IPS-NIHi7 (cell line): ENCODE measurements around the gene PPIL1.

Source experiments
- DNase-seq: peaks from one replicate; pipeline ENCODE4 v3.0.0; 2012; ENCODE audit warnings: mixed read lengths; ENCODE audit errors: extremely low spot score

The PPIL1 gene

DNA sequence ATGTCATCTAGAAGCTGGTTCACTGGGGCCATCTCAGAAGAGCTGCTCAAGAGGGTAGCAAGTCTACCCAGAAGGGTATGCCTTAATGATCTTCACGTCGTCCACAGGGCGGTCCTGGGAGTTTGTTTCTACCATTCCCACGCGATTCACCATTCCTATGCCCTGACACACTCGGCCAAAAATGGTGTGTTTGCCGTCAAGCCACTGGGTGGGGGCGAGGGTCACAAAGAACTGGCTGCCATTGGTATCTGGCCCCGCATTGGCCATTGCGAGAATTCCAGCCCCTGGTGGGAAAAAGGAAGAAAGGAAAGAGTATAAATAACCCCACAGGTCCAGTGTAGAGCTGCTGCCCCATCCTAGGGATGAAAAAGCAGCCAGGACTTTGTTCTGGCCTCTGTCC is 18.9 kb downstream of the PPIL1 start:
- DNase-seq = no peak

DNA sequence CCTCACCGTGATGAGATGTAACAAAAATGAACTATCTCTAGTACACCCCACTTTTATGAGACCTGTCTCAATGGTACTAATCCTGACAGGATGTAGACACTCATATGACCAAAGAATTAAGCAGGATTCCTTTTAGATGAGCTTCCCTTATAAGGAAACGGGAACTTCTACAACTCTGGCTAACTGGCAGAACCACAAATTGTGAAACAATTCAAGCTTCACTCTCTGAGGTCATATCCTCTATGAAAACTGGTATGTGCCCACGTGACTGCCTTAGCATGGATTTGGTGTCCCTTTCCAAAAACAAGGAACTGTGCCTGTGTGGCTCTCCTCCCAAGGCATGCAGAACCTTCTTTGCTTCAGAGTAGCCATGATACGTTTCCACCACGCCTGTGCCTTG is 21.3 kb downstream of the PPIL1 start:
- DNase-seq = no peak

DNA sequence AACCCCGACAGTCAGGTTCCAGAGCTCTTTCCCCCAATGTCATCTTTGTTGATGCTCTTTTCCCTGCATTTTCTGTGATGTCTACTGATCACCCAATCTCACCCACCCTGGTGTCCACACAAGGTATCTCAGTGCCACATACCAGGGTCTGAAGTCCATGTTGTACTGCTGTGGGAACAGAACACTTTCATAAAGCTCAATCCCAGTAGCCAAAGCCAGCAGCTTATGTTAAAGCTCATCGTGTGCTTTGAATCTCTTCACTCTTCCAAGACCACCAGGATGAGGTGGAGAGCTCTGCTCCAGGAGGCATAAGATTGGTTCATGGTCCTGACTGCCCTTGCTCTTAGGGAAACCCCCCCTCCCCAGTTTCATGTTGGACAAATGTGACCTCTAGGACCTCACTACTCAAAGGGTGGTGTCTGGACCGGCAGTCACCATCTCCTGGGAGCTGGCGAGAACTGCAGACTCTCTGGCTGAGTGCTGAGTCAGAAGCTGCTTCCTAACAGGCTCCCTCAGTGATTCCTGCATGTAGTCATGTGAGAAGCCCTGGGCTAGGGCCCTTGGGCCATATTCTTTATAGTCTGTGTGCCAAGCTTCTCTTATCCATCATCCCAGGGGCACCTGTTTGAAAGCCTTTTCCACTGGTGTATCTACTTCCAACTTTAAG is 22.0 kb downstream of the PPIL1 start:
- DNase-seq = no peak

DNA sequence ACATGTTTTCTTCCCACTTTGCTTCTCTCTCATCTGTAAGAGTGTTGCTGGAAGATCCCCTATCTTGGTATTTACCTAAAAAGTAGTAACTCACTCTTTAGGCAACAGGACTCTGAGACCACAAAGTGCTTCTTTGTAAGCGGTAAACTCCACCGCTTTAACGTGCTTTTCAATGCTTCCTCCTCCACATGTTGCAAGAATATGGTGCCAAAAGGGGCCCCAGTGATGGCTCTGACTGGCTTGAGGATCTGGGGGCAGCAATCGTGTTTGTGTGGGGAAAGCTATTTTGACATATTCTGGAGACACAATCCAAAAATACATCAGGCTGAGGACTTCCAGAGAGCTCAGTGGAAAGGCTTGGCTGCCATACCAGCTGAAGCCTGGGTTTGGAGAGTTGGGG is 23.0 kb downstream of the PPIL1 start:
- no peak for DNase-seq

DNA sequence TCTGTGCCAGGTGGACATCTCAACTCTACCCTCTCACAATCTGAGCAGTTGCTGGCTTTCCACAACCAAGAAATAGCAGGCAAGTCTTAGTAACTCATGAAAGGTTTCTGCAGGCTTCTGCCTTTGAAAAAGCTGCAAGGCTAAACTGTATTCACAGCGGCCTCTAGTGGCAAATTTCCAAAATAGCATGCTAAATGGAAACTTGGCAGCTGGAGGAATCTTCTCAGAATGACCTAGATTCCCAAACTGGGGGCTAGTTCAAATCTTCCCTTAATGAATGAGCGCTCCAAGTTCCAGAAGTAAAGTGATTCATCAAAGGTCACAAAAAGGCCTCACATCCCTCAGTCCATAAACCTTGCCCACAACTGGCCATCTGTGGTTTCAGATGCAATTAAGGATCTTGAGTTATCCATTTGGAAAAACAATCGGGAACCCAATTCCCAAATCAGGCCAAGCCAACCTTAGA is 23.4 kb downstream of the PPIL1 start:
- peak; percentile 72 for DNase-seq

DNA sequence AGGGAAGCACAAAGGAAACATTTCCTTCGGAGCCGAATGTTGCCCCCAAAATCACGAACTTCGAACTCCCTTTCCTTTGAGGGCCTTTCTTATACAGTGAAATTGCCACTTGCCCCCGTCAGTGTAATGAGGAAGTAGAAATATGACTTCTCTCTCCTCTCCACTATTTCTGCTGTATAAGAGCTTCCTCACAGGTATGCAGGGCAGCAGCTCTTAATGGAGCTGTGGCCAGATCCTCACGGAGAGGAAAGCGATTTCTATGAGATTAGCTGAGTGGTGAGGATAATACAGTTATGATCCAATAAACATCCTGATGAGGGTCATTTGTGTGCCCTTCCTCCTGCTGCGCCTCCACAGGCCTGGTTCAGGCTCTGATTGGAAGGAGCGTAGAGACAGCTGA is 24.6 kb downstream of the PPIL1 start:
- no peak for DNase-seq

DNA sequence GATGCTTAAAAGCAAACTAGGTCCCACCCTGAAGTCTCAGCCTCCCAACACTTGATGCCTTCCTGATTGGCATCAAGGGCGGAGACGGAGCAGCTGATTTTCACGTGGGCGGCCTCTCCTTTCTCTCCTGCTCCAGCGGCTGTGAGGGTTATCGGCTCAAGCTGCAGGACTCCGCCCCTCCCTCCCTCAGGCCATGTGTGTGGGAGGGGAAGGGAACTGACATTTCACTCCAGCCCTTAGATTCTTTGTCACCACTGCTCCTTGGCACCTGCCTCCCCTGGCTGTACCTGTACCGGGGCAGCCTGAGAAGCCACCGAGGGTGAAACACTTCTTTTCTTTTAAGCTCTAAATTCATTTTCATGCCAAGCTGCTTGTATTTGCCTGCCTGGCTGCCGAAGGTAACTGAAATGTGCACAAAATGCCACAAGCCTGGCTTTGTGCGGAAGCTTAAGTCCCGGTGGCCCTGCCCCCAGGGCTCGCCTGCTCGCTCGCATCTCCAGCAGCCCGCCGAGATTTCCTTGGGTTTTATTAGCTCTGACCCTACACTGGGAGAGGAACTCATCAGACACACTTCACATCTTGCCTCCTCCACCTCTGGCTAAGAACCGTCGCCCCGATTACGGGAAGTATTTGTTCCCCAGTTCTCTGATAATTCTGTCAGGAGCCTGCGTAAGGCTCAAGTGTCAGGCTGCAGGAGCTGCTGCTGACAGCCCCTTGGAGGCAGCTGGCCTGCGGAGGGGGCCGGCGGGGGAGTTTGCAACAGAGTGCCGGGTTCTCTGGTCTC is 25.8 kb downstream of the PPIL1 start:
- peak; percentile 89 for DNase-seq

DNA sequence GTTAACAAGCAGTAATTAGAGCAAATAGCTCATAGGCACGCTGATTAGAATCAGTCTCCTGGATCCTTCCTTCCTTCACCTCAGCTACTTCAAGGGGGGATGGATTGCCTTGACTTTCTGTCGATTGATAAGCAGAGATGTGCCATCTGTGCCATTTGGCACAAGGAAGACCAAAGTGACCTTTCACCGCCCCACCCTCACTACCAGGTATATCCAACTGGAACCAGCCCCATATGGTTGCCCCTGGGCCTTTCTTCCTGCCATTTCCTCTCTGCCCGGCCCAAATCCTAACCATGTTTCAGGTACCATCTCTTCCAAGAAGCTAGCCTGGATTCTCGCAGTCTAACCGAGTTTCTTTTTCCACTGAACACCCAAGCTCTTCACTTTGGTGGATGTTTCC is 26.6 kb downstream of the PPIL1 start:
- no peak for DNase-seq

DNA sequence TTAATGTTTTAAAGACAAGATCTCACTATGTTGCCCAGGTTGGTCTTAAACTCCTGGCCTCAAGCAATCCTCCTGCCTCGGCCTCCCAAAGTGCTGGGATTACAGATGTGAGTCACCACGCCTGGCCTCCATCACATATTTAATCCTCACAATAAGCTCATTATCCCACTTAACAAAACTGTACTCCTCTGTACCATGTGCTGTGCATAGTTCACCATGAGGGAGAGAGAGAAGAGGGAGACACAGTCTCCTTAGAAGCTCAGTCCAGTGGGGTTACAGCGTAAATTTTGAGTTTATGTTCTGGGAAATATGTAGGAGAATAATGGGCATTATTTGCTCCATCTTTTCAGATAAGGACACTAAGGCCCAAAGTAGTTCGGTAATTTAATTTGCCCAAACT is 27.5 kb downstream of the PPIL1 start:
- no peak for DNase-seq

DNA sequence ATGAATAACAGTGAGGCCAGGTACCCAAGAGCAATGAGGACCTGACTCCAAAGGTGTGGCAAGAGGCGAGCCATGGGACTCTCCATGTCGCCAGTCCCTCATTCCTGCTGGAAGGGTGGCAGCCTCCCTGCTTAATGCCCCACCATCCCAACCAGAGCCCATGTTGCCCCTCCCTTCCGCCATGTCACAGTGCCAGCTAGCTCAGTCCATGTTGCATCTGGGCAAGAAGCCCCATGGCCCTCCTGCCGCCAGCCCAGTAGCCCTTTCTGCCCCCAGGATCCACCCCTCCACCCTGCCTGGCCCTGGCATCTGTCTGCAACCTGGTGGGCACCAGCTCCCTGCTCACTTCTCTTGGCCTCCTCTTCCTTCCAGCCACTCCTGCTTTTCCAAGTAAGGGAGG is 29.4 kb downstream of the PPIL1 start:
- DNase-seq = no peak

DNA sequence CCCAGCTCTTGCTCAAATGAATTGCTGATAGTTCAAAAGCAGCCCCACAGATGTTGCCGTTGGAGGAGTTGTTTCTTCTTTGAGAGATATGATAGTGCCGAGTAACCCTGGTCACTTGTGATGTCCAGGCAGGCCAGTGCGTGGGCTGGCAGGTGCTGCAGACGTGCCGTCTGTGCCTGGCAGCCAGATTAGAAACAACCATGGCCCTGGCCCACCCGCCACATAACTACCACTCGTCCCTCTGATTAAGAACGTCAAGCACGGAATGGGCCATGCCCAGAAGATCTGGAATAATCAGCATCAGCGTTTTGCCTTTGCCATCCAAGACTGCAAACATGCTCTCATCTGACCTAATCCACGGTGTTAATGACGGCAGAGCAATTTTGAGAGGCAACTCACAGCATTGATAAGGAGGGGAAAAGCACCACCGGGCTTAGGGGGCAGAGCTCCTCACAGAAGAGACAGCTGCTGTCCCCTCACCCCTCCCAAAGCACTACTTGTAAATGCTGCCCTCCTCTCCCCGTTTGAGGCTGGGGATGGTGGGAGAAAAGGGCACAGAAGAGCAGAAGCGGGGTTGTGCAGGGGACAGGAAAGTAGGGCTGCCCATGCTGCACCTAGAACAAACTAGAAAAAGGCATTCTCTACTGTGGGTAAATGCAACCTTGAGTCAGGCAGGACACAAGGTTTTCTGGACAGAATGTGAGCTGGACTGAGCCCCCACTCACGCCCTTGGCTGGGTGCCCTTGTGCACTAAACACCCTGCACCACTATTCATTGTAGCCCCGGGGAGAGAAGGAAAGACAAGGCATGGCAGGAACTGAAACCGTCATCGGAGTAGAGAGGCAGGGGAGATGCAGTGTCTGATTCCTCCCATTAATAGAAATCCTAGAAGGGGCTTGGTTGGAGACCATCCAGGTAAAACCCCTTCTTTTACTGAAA is 30.1 kb downstream of the PPIL1 start:
- DNase-seq = no peak

DNA sequence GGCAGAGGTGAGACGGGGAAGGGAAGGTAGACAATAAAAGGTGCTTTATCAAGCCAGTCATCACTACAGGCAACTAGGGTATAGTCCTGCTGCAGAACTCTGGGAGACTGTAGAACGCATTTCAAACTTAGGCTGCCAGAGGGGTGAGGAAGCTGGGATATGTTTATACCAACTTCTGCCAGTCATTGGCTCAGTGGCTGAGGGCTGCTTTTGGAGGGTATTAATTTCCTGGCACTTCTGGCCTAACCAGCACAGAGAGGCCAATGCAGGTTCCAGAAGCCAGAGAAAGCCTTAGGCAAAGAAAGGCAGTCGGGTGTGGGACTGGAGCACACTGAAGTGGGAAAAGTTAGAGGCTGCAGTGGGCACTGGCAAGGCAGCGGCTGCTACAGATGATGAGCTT is 31.4 kb downstream of the PPIL1 start:
- DNase-seq = no peak

DNA sequence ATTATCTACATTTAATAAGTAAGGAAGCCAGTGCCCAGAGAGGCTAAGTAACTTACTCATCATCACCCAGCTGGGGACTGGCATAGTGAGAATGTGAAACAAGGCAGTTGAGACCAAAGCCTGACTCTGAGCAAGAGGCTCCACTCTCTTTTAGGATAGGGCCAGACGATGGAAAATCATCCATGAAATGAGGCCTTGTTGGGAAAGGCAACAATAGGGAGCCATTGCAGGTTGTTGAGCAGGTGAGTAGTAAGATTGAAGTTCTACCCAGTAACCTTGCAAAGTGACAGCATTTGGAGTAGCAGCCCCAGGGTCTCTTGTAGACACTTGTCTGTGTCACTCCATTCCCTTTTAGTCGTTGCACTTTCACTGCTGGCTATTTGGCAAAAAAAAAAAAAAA is 32.8 kb downstream of the PPIL1 start:
- no peak for DNase-seq

DNA sequence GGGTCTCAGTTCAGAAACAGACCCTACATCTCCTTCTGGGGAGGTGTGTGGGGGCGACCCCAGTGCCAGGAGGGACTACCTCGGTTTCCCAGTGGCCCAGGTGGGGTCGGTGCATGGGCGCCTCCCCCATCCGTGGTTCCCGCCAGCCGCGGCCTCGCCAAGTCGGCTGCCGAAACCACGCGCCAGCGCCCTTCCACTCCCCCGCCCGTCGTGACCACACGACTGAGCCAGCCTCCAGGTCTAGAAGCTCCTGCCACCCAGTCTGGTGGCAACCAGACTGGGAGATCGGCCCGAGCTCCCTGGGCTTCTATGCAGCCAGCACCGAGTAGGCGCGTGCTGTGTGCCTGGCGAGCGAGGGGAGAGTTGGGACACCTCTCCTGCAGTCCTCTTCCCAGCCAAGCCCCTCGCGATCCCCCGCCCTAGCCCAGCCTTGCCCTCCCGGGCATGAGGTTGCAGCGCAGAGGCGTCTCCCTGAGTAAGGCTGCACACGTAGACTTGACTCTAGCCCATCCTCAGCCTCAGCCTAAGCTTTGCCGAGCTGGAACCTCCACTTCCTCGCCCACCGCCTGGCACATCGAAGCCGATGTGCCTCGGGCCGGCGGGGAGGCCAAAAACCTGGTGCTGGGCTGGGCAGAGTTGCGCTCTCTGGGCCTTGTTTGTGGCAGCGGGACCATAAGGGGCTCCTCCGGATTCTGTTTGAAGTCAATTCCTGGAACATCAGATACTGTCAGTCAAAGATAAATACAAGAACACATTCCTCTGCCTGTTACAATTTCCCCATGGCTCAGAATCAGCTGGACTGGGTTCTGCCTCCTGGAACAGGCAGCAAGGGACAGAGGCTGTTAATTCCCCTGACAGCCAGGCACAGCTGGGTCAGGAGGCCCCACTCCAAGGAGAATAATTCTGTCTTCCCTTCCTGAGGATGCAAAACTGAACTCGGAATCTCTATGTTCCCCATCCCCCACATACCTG is 33.9 kb downstream of the PPIL1 start:
- no peak for DNase-seq

DNA sequence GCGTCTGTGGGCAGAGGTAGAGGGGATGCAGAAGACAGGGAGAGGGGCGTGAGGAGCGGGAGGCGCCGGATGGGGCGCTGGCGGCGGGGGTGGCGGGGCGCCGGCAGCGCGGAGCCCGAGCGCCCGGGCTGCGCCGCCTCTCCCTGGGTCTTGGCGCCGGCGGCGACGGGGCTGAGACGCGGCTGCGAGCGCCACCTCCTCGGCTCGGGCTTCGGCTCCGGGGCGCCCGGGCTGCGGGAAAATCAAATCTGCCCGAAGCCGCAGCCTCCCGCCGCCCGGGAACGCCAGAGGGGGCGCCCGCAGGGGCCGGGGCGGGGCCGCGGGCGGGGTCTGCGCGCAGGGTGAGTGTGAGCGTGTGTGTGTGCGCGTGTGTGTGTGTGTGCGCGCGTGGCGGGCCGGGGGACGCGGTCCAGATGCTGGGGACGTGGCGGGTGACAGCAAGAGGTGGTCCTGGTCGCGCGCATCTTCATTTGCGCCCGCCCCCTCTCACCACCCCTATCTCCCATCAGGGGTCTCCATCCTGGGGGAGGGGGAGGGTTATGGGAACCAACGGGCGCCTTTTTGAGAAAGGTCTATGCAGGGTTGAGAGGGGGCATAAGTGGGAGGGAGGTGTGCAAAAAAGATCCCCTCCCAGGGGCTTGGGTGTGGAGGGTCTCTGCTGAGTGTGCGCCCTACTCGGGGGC is 34.7 kb downstream of the PPIL1 start:
- DNase-seq = no peak

DNA sequence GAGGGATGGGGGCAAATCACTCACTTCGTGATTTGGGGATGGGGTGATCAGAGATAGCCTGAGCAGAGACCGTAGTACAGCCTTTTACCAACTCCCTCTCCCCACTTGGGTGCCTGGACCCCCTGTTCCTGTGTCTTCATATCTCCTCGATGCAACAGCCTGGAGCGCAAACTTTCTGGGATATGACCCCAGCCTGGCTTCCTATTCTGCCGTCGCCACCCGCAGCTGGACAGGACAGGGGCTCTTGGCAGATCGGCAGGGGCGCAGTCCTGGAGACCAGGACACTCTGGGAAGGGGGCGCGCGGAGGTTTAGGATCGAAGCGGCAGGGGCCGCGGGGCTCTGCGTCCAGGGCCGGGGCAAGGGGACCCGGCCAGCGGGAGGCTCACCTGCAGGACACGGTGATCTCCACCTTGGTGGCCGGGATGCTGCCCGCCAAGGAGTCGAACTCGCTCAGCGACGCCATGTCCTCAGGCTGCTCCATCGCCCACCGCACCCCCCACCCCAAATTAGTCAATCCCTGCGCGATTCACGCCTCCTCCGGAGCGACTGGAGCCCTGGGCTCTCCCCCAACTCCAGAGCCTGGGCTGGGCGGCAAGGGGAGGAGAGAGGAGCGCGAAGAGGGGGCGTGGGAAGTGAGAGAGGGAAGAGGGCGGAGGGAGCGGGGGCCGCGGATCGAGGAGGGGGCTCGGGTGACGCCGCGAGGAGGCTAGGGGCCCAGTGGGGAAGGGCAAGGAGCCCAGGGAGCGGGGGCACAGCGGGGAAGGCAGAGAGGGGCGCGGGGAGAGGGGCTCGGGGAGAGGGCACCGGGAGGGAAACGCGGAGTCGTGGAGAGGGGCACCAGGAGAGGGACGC is 35.5 kb downstream of the PPIL1 start, which contains the start of gene CPNE5:
CPNE5 (minus strand) TSS at position 549 of the 853 bp plus-strand sequence; CDS start at position 482, 67 bp downstream.
- no peak for DNase-seq

DNA sequence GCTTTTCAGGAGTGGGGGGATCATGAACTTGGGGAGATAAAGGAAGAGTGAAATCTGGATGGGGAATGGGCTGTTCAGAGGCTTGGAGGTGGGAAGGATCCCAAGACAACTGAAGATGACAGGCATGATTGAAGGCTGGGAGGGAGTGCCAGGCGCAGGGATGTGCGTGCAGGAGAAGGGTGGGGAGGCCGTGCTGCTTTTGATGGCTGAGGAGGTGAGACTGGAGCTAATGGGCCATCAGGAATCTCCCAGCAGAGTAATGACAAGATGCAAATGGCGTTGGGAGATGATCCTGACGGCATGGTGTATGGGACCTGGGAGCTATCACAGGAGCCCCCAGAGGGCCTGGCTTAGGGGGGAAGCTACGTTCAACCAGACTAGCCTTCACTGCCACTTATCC is 36.9 kb downstream of the PPIL1 start:
- DNase-seq = no peak

DNA sequence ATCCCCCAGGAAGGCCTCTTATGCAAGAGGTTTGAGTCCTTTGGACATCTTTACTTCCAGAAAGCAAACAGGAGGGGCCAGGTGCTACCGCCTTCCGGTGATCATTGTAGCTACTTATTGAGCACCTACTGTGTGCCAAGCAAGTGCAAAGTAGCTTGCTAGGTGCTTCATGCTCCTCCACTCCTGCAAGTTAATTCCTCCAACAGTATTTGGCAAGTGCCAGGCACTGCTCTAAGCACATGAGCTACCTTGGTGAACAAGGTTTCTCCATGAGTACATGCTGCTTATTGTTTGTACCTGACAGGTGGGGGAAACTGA is 37.6 kb downstream of the PPIL1 start:
- DNase-seq = no peak
